ENCODE measurements around the gene SLC6A19.

The SLC6A19 gene

DNA sequence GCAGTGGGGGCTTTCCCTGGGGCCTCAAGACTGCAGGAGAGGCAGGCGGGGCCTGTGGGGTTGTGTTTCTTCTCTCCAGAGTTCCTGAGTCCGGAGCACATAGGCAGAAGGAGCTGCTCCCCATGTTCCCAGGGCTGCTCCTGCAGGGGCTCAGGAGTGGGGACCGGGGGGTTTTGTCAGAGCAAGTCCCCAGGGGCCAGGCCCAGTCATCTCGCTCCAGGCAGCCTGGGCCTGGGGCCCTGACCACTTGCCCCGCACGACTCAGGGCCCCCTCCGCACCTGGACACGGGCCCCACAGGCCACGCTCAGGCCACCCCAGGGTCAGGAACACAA lies 22.0 kb upstream of the SLC6A19 start:
- no peak for DNase-seq (ENCODE audit: low read depth in 1 of 2, low spot score in 1 of 2)

DNA sequence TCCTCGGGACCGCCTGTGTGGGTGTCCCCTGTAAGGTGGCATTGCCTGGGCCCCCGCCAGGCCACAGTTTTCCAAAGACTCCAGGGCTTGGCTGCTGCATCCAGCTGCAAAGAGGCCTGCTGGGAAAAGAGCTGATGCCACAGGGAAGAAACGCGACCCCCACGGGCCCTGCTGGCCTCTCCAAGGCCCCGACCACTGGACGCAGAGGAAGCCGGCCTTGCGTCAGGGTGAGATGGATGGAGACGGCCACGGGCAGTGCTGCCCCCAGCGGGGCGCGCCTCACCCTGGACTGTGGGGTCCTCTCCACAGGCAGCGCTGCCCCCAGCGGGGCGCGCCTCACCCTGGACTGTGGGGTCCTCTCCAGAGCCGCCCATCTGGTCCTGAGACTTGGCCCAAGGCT lies 21.3 kb upstream of the SLC6A19 start:
- no peak for DNase-seq (ENCODE audit: low read depth in 1 of 2, low spot score in 1 of 2)

DNA sequence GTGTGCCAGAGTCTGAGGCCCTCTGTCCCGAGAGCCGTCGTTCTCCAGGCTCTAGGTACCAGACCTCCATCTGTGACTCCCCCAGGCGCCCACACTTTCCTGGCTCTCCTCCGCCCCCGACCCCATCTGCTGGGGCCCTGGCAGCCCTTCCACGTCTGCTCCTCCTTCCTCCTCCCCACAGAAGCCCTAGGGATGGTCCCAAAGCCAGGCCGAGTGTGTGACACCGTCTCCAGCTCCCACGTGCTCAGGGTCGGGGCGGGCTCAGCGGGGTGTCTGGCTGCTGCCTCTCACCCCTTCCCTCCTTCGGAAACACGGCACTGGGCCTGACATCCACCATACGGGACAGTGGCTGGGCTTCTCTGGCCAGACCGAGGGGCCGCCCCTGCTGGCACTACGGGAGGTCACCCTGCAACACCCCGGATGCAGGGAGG lies 20.5 kb upstream of the SLC6A19 start:
- no peak for DNase-seq (ENCODE audit: low read depth in 1 of 2, low spot score in 1 of 2)

DNA sequence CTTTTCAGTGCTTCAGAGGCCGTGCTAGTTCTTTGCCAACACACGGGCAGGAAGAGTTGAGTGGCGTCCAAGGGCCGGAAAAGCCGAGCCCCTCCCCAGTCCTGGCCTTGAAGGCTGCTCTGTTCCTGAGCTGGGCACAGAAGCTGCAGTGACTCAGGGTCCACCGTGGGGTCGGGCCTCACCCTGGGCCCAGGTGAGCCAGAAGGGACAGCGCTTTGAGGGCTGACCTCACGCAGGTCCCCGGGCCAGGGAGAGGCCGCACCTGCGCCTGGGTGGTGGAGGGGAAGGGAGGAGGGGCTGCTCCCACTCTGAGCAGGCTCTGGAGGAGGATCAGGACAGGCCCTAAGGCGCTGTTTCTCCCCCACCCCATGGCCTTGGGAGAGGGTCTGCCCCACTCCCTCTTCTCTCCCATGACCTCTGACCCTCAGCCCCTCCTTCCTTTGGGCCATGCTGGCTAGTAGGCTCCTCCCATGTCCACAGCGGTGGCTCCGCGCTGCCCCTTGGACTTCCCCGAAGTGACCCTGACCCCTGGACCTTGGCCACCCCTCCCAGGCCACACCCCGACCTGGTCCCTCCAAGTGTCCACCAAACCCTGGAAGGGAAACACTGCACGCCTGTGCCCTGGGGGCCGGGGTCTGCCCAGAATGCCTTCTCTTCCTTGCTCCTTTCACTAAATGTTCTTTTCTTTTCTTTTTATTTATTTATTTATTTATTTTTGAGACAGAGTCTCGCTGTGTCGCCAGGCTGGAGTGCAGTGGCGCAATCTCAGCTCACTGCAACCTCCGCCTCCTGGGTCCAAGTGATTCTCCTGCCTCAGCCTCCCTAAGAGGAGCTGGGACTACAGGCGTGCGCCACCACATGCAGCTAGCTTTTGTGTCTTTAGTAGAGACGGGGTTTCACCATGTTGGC lies 19.7 kb upstream of the SLC6A19 start:
- no peak for DNase-seq (ENCODE audit: low read depth in 1 of 2, low spot score in 1 of 2)

DNA sequence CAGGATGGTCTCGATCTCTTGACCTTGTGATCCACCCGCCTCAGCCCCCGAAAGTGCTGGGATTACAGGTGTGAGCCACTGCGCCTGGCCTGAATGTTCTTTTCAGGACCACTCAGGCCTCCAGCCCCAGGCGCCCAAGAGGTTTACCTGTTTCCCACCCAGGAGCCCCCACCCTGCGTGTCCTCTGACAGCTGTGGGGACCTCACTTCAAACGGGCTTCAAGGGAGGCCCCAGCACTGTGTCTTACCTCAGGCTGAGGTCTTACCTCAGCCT lies 19.1 kb upstream of the SLC6A19 start:
- no peak for DNase-seq (ENCODE audit: low read depth in 1 of 2, low spot score in 1 of 2)

DNA sequence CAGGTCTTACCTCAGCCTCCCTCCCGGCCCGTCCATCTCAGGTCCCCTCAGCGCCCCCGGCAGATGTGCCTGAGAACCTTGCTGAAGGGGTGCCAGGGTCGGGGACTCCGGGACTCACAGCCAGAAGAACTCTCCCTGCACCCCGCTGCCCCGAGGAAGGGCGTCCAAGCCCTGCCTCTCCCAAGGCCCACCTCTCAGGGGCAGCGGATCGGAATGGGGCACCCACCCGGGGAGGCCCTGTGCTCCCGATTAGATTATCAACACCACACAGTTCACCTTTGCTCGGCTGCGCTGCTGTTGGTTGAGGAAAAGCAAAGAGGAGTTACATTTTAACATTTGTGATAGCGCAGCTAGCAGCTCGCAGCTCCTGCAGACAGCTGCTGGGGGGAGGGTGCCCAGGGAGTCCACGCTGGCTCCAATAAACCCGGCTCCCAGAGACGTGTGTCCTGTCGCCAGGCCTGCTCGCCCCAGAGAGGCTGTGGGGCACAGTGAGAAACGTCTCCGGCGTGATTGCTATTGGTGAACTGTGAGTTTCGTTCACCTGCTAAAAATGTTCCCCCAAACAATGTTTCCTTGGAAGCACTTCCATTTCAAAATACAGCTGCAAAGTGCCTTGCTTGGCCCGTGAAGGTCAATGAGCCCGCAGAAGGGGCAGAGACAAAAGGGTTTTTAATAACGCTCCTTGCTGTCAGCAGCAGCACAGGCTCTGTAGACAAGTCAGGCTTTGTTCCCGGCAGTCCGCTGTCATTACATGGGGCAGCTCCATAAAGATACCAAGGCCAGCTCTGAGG lies 18.6 kb upstream of the SLC6A19 start:
- no peak for DNase-seq (ENCODE audit: low read depth in 1 of 2, low spot score in 1 of 2)

DNA sequence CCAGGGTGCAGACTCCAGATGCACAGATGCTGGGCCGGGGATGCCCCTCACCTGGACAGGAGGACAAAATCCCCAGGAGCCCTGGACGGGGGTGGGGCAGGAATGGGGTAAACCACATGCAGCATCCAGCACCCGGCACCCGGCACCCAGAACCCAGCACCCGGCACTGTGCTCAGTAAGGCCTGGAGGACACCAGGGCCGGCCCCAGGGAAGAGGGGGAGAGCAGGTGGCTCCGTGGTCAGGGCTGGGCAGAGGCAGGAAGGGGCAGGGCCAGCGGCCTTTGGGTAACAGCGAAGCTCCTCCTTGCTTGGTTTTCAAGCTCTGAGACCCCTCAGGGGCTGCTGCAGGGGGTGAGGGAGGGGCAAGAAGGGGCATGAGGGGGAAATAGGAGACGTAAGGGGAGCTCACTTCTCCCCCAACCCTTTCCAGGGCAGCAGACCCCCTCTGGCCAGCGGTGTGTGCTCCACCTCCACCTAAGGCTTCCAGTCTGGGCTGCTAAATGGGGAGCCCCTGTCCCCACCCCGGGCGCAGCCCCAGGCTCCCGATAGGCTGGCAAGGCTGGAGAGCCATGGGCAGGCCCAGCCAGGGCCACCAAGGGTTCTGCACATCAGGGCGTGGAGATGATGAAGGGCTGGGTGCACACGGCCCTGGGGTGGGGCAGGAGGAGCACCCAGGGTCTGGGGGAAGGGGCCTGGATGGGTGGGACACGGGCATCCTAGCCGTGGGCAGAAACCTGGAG lies 17.8 kb upstream of the SLC6A19 start:
- DNase-seq (ENCODE audit: low read depth in 1 of 2, low spot score in 1 of 2): no peak

DNA sequence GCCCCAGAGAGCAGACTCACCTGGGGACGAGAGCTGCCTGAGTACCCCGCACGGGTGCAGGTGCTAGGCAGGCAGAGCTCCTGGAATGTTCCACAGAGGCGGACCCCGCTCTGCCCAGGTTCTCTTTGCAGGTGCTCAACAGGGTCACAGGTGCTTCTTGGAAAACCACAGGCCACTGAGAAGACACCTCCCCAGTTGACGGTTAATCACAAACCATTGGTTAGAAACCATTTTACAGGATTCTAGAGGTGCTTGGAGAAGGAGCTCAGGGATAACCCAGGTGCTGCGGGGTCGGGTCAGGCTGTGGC lies 17.3 kb upstream of the SLC6A19 start:
- no peak for DNase-seq (ENCODE audit: low read depth in 1 of 2, low spot score in 1 of 2)

DNA sequence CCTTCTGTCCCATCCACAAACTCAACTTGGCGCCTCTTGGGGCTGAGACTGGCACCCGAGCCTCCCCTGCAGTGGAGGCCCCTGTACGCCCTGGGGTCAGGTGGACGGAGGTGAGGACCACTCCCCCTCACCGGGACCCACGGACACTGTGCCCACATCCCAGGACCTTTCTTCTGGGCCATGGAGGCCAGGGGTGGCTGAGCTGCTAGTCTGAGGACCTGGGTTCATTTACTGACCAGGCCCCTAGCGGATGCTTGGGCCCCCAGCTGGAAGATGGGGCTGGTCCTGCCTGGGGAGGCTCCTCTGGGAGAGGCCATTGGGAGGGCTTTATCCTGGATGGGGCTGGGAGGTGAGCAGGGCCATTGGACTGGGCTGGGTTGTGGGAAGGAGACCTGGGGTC lies 16.9 kb upstream of the SLC6A19 start:
- no peak for DNase-seq (ENCODE audit: low read depth in 1 of 2, low spot score in 1 of 2)

DNA sequence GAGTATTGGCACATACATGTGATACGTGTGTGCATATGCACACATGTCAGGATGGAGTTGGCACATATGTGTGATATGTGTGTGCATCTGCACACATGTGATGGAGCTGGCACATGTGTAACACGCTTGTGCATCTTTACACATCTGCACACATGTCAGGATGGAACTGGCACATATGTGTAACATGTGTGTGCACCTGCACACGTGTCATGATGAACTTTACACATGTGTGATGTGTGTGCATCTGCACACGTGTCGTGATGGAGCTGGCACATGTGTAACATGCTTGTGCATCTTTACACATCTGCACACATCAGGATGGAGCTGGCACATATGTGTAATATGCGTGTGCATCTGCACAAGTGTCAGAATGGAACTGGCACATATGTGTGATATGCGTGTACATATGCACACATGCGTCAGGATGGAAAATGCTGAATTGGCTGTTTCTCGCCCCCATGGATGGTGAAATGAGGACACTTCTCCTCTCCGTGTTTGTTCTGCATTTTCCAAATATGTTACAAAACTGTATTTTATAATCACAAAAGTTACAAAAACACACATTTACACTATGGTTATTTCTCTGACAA lies 16.3 kb upstream of the SLC6A19 start:
- no peak for DNase-seq (ENCODE audit: low read depth in 1 of 2, low spot score in 1 of 2)

DNA sequence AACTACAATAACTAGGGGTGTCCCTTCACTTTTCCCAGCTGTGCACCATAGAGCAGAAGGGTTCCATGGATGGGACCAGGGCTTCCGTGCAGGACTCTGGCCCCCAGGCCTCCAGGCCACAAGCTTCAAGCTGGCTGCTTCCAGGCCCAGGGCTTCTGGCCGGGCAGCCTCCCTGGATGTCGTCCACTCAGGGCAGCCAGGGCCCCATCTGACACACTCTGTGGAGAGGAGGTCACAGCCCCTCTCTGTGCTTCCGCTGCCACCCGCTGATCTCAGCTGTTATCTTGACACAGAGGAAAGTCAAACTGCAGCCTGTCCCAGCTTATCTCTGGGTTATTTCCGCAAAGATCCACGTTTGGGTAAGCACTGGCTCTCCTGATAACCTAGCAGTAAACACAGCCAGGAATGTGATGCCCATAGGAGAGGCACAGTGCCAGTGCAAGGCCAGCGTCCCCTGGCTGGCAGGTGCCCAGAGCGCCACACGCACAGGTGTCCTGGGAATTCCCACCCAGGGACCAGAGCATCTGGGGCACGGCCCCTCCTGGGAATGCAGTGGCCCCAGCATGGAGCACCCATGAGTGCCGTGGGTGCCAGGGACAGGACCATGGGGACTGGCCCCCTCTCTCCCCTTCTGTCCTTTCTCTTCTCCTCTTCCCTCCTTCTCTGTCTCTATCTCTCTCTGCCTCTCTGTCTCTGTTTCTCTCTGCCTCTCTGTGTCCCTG lies 15.6 kb upstream of the SLC6A19 start:
- DNase-seq (ENCODE audit: low read depth in 1 of 2, low spot score in 1 of 2): no peak

DNA sequence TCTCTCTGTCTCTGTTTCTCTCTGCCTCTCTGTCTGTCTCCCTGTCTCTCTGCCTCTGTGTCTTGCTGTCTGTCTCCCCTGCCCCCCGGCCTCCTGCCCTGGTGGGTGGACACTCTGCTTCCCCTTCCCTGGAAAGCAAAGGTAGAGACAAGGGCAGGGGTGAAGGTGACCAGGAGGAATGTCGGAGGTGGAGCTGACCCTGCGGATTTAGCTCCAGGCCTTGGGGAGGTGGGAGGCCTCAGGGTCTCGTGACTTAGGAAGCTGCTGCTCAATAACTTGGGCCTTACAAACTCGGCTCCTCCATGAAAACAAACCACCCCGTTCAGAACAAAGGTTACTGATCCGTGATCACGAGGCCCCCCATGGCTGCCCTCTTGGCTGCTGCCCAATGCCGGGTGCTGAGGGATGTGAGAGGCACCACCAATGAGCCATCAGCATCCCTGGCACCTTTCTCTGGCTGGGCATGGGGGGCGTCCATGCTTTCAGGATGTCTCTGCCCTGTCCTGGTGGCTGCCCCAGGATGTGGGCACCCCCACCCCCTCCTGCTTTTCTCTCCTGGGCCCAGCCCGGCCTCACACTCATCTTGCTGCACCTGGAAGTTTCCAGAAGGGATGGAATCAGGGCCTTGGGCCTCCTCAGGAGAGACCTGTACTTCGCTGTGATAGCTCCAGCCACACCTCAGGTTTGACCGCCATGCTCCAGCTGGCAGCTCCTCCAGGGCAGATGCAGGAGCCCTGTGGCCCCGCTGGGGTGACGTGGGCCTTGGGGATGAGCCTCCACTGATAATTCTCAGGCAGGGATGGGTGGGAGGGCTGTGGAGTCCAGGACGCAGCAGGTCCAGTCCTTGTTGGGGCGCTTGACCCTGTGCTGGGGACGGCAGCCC lies 14.8 kb upstream of the SLC6A19 start:
- DNase-seq (ENCODE audit: low read depth in 1 of 2, low spot score in 1 of 2): no peak

DNA sequence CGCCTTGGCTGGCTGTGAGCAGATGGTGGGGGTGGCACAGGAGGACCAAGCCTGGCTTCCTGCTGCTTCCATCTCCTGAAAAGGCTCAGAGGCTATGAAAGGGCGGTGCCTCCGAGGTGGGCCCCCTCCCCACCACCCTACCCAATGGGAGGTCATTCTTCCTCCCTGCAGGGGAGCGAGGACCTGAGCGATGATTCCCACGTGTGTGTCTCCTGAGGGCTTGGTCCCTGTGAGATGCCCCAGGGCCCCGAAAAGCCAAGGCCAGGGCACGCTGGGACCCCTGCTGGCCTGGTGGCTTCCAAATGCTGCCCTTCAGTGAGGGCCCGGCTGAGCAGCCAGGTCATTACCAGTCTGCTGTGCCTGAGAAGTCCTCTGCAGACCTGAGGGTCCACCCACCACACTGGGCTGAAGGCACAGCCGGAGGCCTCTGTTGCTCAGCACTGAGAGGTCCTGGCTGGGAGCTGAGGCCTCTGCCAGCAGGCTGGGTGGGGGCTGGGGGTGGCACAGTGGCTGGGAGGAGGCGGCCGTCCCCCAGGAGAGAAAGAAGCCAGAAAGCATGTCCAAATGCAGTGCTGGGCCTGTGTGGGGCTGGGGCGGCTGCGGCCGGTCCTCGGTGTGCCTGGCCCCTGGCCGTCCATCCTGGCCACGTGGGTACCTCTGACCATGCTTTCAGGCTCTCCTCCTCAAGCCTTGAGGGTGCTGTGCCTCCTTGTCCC lies 14.0 kb upstream of the SLC6A19 start:
- no peak for DNase-seq (ENCODE audit: low read depth in 1 of 2, low spot score in 1 of 2)

DNA sequence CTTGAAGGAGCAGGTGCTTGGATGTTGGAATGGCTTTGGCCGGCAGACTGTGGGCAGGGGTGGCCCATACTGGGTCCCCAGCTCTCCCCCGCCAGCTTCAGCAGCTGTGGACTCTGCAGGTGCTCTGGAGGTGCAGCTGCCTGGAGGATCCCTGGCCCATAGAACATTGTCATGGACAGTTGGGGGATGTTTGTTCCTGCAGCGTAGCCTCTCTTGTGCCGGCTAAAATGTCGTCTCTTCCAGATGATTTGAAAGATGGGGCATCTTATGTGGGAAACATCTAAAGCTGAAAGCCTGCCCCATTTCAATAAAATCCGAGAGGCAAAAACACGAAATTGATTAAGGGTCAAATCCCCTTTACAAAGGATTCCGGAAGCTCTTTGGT lies 13.5 kb upstream of the SLC6A19 start:
- no peak for DNase-seq (ENCODE audit: low read depth in 1 of 2, low spot score in 1 of 2)

DNA sequence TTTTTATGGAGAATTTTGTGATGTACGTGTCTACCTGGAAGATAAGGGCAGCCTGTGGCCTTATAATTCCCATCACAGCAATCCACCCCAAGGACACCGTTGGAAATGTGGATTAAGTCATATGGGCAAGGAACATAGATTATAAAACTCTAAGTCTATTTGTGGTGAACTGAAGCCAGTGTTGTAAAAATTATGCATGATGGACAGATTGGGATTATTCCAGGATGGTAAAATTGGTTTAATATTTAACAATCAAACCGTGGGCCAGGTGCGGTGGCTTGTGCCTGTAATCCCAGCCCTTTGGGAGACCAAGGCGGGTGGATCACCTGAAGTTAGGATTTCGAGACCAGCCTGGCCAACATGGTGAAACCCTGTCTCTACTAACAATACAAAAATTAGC lies 12.9 kb upstream of the SLC6A19 start:
- DNase-seq (ENCODE audit: low read depth in 1 of 2, low spot score in 1 of 2): no peak

DNA sequence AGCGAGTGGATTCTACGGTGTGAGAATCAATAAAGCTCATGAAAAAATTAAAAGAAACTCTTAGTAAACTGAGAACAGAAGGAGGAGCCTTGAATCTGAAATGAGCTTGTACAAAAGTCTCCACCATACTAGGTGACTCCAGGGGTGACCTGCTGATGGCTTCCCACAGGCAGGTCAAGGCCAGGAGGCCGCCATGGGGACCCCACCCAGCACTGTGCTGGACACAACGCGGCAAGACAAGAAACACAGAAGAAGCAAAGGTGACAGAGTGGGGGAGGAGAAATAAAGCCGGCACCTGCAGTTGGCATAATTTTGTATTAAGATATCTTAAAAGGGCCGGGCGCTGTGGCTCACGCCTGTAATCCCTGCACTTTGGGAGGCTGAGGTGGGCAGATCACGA lies 12.1 kb upstream of the SLC6A19 start:
- no peak for DNase-seq (ENCODE audit: low read depth in 1 of 2, low spot score in 1 of 2)

DNA sequence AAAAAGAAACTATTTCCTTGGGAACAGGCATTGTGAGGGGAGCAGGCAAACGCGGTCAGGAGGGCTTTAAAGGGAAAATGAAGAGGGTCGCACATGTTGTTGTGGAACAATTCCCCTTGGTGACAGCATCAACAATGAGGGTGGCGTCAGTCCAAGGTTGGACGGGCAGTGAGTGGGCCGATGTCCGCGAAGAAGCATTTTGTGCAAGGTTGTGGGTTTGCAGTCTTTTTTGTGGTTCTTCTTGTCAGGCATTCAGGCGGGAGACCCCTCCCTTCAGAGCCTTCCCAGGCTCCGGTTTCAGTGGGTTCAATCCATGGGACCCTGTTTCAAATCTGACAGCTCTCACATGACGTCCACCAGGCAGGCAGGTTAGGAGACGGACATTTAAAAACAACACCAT lies 11.1 kb upstream of the SLC6A19 start:
- DNase-seq (ENCODE audit: low read depth in 1 of 2, low spot score in 1 of 2): no peak

DNA sequence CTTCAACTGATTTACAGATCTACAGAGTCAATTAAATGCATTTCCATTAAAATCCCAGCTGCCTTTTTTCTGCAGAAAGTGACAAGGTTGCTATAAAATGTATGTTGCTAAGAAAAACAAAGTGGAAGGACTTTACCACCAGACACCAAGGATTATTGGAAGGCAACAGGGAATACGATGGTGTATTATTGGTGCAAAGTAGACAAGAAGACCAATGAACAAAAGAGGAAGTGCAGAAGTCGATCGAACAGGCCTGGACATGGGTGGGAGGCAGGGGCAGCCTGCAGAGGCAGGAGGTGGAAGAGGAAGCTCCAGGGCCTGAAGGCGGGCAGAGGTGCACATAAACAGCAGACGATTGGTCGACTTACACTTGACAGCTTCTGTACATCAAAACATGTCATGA lies 10.6 kb upstream of the SLC6A19 start:
- DNase-seq (ENCODE audit: low read depth in 1 of 2, low spot score in 1 of 2): no peak

DNA sequence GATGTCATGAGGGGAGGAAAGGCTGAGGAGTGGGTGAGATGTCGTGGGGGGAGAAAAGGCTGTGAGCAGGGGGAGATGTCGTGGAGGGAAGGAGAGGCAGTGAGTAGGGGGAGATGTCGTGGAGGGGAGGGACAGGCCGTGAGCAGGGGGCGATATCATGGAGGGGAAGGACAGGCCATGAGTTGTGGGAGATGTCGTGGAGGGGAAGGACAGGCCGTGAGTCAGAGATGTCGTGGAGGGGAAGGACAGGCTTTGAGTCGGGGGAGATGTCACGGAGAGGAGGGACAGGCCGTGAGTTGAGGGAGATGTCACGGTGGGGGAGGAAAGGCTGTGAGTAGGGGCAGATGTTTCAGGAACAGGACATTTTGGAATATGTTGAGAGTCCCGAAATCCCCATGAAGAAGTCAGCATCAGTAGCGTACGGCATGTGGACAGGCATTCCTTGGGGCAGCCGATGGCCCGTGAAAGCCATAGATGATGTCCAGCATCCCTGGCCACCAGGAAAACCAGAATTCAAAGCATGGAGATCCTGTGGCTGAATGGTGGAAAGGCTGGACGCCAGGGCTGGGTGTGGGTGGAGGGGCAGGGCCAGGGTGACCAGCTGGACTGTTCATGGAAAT lies 8.3 kb upstream of the SLC6A19 start:
- no peak for DNase-seq (ENCODE audit: low read depth in 1 of 2, low spot score in 1 of 2)
